Embryonic facial prominence (tissue), 1 donor: ENCODE results near the gene MARCHF9.

Source experiments
- DNase-seq: peaks from one replicate; pipeline ENCODE4 v3.0.0-alpha.2; 2016; ENCODE audit errors: extremely low spot score

The MARCHF9 gene

GRCh38 chr12:57753756-57754337 is 1.1 kb upstream of the MARCHF9 start:
- no peak for DNase-seq

GRCh38 chr12:57755194-57755453 is 221 bp downstream of the MARCHF9 start:
- no peak for DNase-seq

- no peak for DNase-seq
Measured at GRCh38 chr12:57755454-57756372, 810 bp downstream of the MARCHF9 start.

- no peak for DNase-seq
Measured at GRCh38 chr12:57756406-57757341, 1.8 kb downstream of the MARCHF9 start.

GRCh38 chr12:57757771-57758170 is 2.9 kb downstream of the MARCHF9 start:
- DNase-seq: no peak

- no peak for DNase-seq
Measured at GRCh38 chr12:57758552-57759359, 3.9 kb downstream of the MARCHF9 start.

- no peak for DNase-seq
Measured at GRCh38 chr12:57759360-57759980, 4.6 kb downstream of the MARCHF9 start.

GRCh38 chr12:57760347-57760982 is 5.6 kb downstream of the MARCHF9 start:
- no peak for DNase-seq

GRCh38 chr12:57761391-57761998 is 6.6 kb downstream of the MARCHF9 start:
- no peak for DNase-seq

GRCh38 chr12:57762463-57762862 is 7.6 kb downstream of the MARCHF9 start:
- DNase-seq: no peak

- DNase-seq: no peak
Measured at GRCh38 chr12:57763881-57764661, 9.2 kb downstream of the MARCHF9 start.

GRCh38 chr12:57764662-57765002 is 9.7 kb downstream of the MARCHF9 start:
- no peak for DNase-seq

GRCh38 chr12:57765003-57765697 is 10.2 kb downstream of the MARCHF9 start:
- DNase-seq: no peak

- DNase-seq: no peak
Measured at GRCh38 chr12:57765698-57766463, 11.0 kb downstream of the MARCHF9 start.

GRCh38 chr12:57766464-57767304 is 11.8 kb downstream of the MARCHF9 start, which contains the start of gene CYP27B1:
TSS of gene CYP27B1 (minus strand) at chr12:57767078. CDS start at chr12:57767041, 37 bp downstream.
- no peak for DNase-seq

- DNase-seq: no peak
Measured at GRCh38 chr12:57767305-57767698, 12.4 kb downstream of the MARCHF9 start.

GRCh38 chr12:57767876-57768275 is 13.0 kb downstream of the MARCHF9 start:
- no peak for DNase-seq
